ENCODE data around the gene IFI30.

The IFI30 gene

GRCh38 chr19:18203408-18203862, 29.8 kb downstream of the IFI30 start:
- peak overlapping the region; percentile 79 for H3K4me3 ChIP-seq (ENCODE audit: low read depth, low read length)
- H3K36me3 ChIP-seq (replicated peaks) = no peaks in the 10 kb centered on the region
- H3K27me3 ChIP-seq (replicated peaks) = no peaks in the 10 kb centered on the region
- DNase-seq = no peak
- H3K27ac ChIP-seq = peak overlapping the region; percentile 13
- in situ Hi-C loops (cut with HindIII; ENCODE audit: low pct_ligation_motif_present, low sequenced_read_pairs) = no loop called here
- TF ChIP-seq, protein P1, sequence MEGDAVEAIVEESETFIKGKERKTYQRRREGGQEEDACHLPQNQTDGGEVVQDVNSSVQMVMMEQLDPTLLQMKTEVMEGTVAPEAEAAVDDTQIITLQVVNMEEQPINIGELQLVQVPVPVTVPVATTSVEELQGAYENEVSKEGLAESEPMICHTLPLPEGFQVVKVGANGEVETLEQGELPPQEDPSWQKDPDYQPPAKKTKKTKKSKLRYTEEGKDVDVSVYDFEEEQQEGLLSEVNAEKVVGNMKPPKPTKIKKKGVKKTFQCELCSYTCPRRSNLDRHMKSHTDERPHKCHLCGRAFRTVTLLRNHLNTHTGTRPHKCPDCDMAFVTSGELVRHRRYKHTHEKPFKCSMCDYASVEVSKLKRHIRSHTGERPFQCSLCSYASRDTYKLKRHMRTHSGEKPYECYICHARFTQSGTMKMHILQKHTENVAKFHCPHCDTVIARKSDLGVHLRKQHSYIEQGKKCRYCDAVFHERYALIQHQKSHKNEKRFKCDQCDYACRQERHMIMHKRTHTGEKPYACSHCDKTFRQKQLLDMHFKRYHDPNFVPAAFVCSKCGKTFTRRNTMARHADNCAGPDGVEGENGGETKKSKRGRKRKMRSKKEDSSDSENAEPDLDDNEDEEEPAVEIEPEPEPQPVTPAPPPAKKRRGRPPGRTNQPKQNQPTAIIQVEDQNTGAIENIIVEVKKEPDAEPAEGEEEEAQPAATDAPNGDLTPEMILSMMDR (IDR thresholded peaks at IDR 0.05; ENCODE audit: low read depth, low read length, missing control alignments) = no peak

DNA sequence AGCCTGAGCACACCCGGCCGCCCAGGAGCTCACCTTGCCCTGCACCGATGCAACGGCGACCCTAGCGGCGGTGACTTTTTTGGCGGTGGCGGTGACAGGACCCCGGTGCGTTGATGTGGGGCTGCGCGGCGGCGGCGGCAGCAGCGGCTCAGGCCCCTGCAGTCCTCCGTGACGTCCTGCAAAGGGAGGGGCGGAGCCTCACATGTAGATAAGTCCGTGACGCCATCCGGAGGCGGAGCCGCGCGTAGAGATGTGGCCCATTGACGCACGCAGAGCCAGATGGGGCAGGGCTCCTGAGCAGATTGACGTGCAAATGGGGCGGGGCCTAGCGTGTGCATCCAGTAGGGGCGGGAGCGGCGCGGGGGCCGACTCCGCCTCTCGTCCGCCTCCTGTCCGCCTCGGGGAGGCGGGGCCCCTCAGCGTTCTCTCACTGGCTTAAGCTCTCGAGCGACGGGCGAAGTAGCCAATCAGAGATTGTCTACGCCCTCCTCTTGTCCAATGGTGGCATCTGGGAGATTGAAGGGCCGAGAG, 30.3 kb downstream of the IFI30 start, which contains the start of gene RAB3A:
TSS of gene RAB3A (minus strand) at position 180 of the 531 bp plus-strand sequence. CDS start 1,302 bp downstream, outside the sequence.
- Histone ChIP-seq H3K4me3 (ENCODE audit: low read depth, low read length) (peak within 1 kb of the TSS; percentile 79), H3K27me3 (replicated peaks) (no peaks in the 10 kb centered on the region), H3K36me3 (replicated peaks) (no peaks in the 10 kb centered on the region), H3K27ac (peak within 1 kb of the TSS; percentile 98)
- peak; percentile 100 for DNase-seq
- TF ChIP-seq, protein P1 (IDR thresholded peaks at IDR 0.05; ENCODE audit: low read depth, low read length, missing control alignments) = no peak
- in situ Hi-C loops (cut with HindIII; ENCODE audit: low pct_ligation_motif_present, low sequenced_read_pairs) = no loop called here

DNA sequence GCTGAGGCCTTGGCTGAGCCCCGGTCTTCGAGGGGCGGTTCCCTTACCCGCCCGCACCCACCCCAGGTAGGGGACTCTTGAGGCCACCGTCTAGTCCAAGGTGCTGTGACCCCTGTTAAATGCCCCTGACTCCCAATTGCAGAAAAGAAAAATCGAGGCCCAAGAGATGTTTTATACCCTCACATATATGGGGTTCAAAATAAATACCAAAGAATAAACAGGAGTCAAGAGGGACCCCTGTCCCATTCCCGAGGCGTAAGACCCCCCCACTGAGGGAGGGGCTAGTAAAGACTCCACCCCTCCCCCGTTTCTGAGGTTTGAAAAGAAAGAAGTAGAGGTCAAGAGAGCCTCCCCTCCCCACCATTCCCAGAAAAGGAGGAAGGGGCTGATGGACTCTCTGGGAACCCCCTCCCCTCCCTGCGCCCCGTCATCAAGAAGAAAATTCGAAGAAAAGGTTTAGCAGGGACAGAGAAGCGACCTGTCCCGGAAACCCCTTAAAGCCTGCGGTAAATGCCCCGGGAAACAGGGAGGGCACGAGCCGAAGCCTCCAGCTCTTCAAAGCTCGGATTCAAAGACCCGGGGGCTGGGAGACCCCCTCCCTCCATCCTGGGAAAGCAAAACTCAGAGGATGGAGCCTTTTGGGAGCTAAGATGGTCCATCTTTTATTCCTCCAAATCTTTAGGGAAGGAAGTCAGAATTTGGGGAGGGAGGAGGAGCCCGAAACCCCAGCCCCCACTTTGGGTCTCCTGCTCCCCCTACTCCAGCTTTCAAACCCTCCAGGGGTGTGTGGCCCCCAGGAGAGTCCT, 31.0 kb downstream of the IFI30 start:
- peak overlapping the region; percentile 65 for H3K4me3 ChIP-seq (ENCODE audit: low read depth, low read length)
- in situ Hi-C loops (cut with HindIII; ENCODE audit: low pct_ligation_motif_present, low sequenced_read_pairs) = no loop called here
- DNase-seq = peak; percentile 63

DNA sequence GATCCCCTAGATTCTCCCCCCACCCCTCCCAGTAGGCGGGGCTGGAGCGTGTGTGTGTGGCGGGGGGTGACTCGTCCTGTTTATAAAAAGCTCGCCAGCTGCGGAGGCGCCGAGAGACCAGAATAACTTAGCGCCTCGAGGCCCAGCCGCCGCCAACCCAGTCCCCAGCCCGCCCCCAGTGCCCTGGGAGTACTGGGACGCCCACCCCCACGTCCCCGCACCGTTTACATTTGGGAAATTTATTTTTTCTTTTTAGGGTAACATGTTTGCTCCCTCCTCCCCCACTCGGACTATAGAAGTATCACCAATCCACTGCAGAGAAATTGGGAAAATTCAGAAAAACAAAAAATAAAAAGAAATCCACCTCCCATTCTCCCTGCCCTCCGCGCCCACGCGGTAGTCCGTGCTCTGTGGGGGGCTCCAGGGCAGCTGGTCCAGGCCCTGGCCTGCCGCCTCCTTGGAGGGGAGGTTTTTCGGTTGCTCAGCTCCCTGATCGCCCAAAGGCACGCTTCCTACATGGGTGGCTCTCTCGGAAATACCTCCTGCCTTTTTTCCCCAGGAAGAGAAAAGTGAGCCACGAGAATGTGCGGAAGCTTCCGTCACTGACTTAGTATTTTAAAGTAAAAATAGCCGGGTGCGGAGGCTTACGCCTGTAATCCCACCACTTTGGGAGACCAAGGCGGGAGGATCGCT, 31.7 kb downstream of the IFI30 start:
- no peaks in the 10 kb centered on the region for H3K36me3 ChIP-seq (replicated peaks)
- no peaks in the 10 kb centered on the region for H3K27me3 ChIP-seq (replicated peaks)
- DNase-seq = peak; percentile 77
- in situ Hi-C loops (cut with HindIII; ENCODE audit: low pct_ligation_motif_present, low sequenced_read_pairs) = no loop called here
- TF ChIP-seq, protein P1 (IDR thresholded peaks at IDR 0.05; ENCODE audit: low read depth, low read length, missing control alignments) = no peak
- peak overlapping the region; percentile 65 for H3K4me3 ChIP-seq (ENCODE audit: low read depth, low read length)
- H3K27ac ChIP-seq = peak overlapping the region; percentile 98

More for the DNA sequence above, 31.0 kb downstream of the IFI30 start:
- TF ChIP-seq, protein P1 (IDR thresholded peaks at IDR 0.05; ENCODE audit: low read depth, low read length, missing control alignments) = no peak
- H3K36me3 ChIP-seq (replicated peaks) = no peaks in the 10 kb centered on the region
- no peaks in the 10 kb centered on the region for H3K27me3 ChIP-seq (replicated peaks)
- H3K27ac ChIP-seq = peak overlapping the region; percentile 98

DNA sequence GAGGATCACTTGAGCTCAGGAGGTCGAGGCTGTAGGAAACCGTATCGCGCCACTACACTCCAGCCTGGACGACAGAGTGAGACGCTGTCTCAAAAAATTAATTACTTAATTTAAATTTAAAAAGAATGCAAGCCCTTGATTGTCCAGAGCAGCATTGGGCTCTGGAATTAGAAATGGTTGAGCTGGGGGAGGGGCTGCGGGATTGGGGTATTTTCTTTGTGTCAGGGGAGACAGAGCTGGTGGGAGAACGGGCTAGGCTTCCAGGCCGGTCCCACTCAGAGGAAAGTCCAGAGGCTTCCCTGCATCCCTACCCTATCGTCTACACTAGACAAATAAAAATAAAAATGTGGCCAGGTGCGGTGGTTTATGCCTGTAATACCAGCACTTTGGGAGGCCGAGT, 32.4 kb downstream of the IFI30 start:
- no peaks in the 10 kb centered on the region for H3K27me3 ChIP-seq (replicated peaks)
- DNase-seq = no peak
- no peak overlapping the region for H3K4me3 ChIP-seq (ENCODE audit: low read depth, low read length)
- H3K27ac ChIP-seq = peak overlapping the region; percentile 98
- no peaks in the 10 kb centered on the region for H3K36me3 ChIP-seq (replicated peaks)
- in situ Hi-C loops (cut with HindIII; ENCODE audit: low pct_ligation_motif_present, low sequenced_read_pairs) = no loop called here
- TF ChIP-seq, protein P1 (IDR thresholded peaks at IDR 0.05; ENCODE audit: low read depth, low read length, missing control alignments) = no peak

Measured in brain microvascular endothelial cell (primary cell).